HG02943 (cell line): ENCODE data around the gene CEBPA.

Experiments used
- ATAC-seq: cut with Tn5 transposase; IDR thresholded peaks from one replicate; pipeline ENCODE4 v1.9.1; 2021; ENCODE audit warnings: mild to moderate bottlenecking, low read depth, moderate library complexity; ENCODE audit not compliant: unreplicated experiment

The CEBPA gene

DNA sequence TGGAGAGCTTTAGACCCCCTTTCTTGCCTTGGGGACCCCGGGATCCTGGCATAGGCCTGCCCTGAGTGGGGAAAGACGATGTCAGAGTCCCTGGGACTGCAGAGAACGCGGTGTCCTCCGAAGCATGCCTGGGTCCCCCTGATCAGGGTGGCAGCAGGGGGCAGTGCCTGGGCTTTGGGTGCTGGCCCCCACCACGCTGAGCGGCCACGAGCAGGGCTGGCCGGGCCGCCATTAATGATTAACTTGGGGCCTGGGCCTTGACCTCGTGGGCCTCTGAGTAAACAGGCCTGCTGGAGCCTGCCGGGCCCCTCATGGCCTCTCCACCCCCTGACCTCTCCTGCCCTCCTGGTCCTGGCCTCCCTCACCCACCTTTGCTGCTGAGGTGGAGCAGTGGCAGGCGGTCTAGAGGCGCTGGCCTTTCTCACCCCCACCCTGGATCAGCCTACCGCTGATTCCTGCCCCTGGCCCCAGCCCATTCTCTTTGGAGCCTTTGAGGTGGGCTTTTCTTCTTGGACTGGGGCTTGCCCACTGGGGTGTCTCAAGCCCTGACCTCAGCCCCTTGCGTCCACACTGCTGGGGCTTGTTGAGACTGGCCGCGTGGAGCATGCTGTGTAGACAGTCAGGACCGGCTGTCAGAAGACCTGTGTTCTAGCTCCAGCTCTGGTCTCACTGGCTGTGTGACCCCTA lies 26.3 kb downstream of the CEBPA start:
- ATAC-seq = no peak

DNA sequence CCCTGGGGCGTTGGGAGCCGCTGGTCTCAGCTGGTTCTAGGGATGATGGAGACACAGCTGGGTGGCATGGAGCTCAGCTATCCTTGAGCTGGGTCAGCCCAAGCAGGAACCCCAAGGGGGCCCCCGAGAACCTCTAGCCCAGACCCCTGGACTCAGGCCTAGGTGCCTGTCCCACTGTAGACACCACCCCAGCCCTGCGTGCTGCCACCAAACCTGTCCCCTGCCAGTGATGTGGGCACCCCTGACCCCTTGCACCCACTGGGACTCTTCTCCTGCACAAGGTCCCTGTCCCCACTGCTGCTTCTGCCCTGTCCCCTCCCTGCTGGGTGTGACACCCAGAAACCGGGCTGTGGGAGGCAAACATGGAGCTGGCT lies 26.8 kb downstream of the CEBPA start:
- ATAC-seq = no peak

DNA sequence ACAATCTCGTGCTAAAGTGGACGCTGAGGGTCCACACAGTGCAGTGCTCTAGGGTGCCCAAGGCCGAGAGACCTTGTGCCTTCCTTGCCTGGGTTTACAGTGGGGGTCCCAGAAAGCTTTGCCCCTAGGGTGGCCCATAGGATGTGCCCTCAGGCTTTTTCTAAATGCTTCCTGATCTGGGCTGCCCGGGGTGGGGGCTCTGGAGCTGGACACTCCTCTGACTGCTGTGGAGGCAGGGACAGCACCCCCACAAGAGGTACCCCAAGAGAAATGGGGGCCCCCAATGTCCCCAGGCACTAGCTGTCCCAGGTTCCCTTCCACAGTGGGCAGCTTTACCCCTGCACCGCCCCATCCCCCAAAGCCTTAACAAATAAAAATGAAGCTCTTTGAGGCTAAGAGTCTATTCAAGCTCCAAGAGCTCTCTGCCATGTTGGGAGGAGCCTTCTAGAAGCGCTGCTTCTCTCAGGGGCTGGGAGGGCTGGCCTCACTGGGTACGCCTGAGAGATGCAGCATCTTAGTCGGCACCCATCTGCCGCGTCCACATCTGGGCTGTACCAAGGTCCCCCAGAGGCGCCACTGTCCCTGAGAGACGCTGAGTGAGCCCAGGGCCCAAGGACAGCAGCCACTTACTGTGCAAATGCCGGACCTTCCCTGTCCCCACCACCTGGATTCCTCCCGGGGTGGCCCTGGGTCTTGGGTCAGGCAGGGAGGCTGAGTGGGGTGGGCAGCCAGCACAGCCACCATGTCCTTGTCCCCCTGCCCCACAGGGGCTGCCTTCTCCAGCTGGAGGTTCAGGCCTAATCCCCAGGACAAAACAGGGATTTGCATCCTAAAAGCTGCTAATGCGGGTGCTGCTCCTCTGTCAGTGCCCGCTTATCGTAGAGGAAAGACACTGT lies 27.4 kb downstream of the CEBPA start:
- ATAC-seq = no peak

DNA sequence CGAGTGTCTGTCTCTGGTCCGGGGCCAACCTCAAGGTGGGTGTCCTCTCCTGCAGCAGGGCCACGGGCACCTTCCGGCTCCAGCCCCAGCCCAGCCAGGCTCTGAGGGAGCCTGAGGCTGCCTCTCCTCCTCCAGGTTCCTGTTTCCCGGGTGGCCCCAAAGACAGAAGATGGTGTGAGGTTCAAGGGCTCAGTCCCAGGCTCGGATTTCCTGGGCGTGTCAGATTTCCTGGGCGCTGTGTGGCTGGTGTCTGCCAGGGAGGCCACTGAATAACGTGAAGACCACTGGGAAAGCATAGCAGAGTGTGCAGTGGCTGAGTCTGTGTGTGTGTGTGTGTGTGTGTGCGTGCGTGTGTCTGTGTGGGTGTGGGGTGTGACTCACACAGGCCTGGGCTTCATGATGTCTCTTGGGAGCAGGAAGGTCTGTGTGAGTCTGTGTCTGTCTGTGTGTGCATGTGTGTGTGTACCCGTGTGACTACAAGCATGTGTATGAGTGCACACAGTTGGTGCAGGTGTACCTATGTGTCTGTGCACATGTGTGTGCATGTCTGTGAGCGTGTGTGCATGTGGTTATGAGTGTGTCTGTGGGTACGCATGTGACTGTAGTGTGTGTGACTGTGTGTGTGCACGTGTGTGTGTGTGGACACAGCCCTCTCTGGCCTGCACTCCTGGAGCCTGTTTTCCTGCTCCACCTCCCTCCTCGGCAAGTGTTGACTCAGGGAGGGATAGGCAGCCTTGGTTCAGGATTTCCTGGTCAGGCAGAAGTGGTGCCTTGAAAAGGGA lies 28.3 kb downstream of the CEBPA start:
- no peak for ATAC-seq

DNA sequence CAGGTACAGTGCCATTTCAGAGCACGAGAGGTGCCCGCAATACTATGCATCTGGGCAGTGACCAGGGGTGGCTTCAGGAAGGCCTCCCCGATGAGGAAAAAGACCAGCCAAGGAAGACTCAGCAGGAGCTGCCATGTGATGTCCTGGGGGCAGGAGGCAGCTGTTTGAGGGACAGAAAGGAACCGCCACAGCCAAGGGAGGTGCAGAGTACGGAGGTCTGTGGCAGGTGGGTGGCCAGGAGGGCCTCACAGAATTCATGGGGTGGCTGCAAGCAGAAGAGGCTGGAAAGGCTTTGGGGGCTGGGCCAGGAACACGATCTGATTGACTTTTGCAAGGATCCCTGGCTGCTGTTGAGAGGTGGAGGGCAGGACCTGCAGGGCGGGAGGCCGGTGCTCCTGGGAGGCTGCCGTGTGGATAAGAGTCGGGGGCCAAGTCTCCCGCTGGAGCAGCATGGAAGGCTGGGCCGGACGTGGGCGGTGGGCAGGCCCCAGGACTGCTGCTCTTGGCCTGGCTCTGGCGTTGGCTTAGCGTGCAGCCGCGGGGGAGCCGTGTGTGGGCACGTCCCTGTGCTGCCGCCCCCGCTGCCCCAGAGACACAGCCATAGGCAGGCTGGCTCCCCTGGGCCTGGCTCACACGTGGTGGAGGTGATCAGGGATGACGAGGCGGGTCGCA lies 29.1 kb downstream of the CEBPA start:
- ATAC-seq = no peak

DNA sequence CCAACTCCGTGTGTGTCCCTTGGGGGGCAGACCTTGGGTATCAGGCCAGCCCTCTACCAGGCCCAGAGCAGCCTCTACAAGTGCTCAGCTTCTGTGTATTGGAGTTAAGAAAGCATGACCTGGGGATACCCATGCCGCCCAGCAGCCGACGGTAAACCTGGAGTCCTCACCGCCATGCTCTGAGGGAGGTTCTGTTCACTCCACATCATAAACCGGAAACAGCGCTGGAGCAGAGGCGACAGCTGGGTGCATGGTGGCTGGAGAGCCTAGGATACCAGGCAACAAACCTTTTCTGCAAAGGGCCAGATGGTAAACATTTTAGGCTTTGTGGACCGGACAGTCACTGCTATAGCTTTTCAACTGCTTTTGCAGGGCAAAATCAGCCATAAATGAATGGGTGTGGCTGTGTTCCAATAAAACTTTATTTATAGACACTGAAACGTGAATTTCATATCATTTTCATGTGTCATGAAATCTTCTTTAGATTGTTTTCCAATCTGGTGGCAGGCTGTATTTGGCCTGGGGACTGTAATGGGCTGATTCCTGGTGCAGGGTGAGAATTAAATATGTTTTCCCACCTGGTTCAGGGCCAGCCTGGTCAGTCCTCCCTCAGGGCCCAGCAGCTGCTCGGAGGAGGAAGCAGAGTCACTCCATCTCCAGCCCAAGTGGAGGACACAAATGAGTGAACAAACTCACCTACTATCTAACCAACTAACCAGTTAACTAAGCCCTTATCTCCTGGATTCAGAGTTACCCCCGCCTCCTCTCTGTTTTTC lies 30.9 kb downstream of the CEBPA start:
- no peak for ATAC-seq

DNA sequence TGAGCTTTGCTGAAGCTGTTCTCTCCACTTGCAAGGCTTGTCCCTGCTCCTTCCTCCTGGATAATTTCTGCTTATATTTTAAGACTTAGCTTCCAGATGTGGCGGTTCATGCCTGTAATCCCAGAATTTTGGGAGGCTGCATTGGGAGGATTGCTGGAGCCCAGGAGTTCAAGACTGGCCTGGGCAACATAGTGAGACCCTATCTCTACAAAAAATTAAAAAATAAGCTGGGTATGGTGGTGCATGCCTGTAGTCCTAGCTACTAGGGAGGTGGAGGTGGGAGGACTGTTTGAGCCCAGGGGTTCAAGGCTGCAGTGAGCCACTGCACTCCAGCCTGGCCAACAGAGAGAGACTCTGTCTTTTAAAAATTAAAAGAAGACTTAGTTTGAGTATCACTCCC lies 31.6 kb downstream of the CEBPA start:
- ATAC-seq = no peak

DNA sequence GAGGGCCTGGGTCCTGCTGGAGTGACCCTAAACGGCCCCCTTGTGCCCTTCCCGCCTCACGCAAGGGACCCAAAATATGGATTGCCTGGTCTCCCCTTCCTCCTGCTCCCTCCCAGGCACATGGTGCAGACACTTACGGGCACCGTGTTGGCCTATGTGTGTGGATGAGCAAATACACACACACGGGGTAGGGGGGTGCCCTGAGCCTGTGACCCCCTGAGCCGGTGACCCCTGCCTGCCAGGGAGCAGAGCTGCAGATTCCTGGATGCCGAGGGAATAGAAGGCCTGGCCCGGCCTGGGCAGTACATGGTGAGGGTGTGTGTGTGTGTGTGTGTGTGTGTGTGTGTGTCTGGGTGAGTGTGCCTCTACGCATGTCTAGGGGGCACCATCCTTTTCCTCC lies 33.3 kb downstream of the CEBPA start:
- no peak for ATAC-seq

DNA sequence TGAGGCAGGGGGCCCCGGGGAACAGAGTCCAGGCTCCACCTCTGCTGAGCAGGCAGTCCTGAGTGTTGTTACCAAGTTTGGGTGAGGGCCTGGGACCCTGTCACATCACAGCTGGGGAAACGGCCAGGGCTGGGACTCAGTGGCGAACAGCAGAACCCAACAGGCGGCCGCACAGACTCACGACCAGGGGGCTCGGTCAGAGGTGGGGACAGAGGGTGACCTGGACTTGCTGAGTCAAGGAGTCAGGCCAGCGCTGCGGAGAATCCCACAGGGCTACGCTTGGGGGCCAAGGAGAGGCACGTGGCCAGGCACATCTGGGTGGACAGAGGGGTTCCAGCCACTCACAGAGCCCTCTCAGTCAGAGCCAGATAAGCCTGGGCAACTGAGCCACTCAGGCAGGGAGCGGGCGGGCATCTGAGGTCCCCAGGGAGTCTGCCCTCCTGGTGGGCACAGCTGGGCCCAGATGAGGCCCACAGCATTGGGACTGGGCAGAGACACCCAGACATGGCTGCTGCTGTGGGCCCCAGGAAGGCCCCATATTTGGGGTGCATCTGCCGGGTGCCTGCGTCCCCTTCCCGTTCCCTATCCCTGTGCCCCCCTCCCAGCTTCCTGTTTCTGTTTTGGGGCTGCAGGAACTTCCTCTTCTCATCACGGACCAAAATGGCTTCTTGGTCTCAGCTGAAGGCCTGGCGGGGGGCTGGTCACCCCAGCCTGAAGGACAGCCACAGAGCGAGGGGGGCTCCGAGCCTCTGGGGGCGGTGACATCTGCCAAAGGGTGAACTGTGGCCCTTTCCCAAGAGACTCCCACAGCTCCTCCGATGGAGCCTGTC lies 34.0 kb downstream of the CEBPA start:
- ATAC-seq = no peak

DNA sequence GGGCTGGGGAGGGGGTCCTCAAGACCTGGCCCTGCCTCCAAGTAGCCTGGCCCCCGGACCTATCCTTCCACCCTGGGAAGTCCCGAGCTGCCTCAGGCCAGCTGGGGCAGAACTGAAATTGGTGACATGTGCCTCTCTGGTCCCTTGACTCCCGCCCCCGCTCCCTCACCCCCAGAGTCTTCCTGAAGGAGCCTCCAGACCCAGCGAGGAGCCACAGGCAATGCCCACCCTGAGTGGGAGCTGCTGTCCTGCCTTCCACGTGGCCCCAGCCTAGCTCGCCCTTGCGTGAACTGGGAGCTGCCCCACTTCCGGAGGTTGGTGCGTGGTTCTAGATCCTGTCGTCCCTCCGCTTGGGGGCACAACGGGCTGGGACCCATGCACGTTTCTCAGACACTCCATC lies 34.6 kb downstream of the CEBPA start:
- no peak for ATAC-seq

DNA sequence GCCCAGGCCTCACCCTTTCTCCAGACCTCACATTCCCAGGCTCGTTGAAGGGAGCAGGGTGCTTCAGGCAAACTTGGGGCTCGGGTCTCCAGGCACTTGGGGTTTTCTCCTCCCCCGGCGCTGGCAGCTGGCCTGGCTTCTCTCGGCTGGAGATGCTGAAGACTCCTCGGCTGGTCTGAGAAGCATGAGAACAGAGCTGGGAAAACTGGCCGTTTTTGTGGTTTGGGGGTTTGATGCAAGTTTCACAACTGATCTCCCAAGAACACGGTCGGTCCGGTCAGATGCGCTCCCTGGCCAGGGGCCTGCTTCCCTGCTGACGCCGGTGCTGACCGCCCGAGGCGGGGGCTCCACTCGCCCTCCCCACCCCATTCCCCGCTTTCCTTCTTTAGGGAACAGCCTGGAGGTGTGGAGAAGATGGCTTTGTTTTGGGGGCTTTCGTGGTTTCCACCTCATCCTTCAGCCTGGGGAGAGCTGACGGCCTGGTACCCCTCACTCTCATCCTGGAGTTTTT lies 35.3 kb downstream of the CEBPA start:
- ATAC-seq = no peak

DNA sequence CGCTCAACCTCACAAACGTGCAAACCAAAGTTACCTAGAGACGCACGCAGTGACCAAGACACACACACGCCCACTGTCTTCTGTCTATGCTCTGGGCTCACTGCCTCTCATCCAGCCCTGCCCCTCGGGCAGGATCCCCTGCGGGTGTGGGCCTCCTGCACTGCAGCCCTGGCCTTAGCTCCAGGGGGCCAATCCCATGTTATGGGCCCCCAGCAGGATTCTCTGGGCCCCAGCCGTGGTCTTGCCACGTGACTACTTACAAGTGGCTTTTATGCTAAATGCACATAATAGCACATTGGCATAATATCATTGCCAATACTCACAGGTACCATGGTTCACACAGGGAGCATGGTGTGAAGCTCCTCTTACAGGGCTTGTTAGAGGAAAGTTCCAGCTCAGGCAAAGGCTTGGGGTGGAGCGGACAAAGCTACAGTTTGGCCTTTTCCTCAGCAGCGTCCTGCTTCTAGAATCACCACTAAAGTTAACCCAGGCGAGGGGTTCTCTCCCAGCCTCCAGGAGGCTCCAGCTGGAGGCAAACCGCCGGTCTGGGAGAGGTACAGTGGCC lies 37.4 kb downstream of the CEBPA start:
- no peak for ATAC-seq

DNA sequence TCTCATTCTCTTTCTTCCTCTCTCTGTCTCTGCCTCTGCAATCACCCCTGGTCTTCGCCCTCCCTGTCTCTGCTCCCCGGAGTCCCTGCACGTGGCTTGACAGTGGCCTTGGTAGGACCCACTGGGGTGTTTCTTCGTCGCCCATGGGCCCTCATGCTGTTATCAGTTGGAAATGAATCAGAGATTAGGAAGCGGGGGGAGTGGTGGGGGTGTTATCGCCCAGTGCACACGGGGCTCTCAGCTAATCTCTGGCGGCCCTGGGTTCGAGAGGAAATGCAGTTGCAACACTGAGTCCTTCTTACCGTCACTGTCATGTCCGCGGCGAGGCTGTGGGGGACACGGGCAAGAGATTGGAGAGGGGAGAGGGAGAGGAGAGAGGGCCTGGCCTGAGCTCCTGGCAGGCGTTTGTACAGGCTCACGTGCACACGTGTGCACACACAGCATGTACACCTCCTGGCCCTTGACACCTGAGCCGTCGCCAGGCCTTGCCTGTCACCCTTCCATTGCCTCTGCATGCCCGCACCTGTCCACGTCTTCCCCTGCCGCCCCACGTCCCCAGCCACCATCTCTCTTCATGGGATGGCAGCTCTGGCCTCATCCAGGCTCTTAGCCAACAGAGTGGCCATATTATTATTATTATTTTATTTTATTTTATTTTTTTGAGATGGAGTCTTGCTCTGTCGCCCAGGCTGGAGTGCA lies 38.9 kb downstream of the CEBPA start:
- no peak for ATAC-seq

DNA sequence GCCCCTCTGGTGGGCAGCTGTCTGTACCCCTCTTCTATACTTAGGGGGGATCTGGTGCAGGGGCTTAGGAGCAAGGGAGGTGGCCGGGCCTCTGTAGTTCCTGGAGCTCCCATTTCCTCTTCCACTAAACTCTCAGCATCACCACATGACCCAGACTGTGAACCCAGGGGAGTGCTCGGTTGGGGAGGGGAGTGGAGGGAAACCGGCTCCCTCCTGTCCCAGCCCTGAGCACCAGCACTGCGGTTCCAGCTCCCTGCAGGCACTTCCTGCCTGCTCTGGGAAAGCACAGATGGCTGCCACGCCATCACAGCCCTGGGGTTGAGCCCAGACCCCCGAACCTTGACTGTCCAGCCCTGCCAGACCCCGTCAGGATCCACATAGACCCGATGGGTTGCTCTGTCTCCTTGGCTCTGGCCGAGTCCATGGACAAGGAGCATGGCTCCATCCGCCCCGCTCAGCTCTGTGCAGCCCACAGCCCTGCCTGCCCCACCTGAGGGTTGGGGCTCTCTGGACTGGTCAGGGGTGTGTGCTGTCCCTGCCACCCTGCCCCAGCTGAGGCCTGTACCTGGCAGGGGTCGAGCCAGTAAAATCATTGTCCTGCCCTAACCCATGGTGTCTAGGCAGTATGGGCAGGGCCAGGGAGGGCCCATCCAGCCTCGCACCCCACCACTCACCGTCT lies 40.7 kb downstream of the CEBPA start:
- ATAC-seq = no peak

DNA sequence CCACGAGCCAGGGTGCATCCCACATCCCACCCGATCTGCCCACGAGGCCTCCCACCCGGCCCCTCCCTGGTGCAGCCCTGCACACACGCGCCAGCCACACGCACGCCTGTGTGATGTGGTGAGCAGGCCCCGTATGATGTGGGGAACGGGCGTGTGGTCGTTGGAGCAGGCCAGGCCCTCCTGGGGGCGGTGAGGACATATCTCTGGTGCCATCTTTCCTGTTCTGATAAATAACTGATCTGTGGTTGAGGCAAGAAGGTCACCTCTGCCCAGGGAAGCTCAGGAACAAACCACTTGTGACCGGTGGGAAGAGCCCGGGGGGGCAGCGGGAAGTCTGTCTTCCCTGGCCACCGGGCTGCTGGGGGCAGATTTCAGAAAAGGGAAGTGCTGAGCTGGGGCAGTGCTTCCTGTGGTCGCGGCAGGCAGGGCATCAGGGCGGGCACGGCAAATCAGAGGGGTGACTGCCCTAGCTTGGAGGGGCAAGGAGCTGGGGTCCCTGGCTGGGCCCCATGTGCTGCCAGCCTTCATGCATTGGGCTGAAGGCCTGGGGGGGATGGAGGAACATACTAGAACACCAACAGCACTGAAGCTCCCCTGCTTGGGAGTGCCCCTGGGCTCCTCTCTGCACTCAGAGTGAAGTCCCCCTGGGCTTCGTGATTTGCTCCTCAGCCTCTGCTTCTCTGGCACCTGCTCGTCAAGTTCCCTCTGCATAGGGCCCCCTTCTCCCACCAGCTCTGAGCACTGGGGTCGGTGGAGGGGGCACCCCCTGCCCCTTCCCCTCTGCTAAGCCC lies 41.5 kb downstream of the CEBPA start:
- no peak for ATAC-seq

DNA sequence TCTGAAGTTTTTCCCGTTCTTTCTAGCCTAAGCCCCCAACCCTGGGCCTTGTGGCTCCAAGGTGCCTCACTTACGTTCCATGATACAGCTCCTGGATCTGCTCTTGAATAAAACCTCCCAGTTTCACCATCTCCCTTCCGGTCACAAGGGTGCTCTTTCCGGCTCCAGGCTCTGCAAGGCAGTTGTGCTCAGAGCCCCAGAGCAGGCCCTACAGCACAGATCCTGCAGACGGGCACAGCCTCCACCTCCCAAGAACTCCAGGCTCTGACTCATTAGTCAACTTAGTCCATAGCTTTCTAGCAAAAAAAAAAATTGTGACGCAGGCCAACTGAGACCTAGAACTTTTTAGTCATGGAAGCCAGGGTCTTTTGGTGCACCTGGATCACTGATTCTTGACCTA lies 42.8 kb downstream of the CEBPA start:
- no peak for ATAC-seq

DNA sequence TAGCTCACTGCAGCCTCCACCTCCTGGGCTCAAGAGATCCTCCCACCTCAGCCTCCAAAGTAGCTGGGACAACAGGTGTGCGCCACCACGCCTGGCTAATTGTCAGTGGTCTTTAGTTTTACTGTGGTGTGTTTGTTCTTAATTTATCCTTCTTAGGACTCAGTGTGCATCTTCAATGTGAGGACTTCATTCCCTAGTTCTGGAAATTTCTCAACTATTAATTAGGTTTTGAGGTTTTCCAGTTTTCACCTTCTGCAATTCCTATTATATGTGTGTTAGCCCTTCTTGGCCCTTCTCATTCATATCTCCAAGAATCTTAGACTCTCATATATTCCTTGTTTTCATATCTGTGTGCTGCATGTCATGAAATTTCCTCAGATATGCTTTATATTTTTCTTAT lies 44.5 kb downstream of the CEBPA start:
- no peak for ATAC-seq
